Activated naive CD4-positive, alpha-beta T cell treated with anti-CD3 and anti-CD28 coated beads, Interleukin-2, amount 10 ng/mL, durations not matched to agents 7 days and 5 days (primary cell): ENCODE measurements around the gene RAD51B.

Experiments
- CTCF ChIA-PET: fragments of 350-600 bp; sonication (Branson Sonifier 250); formaldehyde crosslinking; loops from one replicate; lab custom pipeline; 2021; ENCODE audit warnings: antibody characterized with exemption; lab: Charles Lee
- DNase-seq: peaks from one replicate; pipeline ENCODE4 v3.0.0-alpha.2; 2020
- H3K27ac Mint-ChIP-seq: one replicate; pipeline ENCODE4 v1.8.0; 2021; ENCODE audit warnings: mild to moderate bottlenecking, moderate library complexity, mixed read lengths
- H3K27me3 Mint-ChIP-seq: one replicate; pipeline ENCODE4 v1.8.0; 2021; ENCODE audit warnings: mild to moderate bottlenecking, mixed read lengths
- H3K36me3 Mint-ChIP-seq: one replicate; pipeline ENCODE4 v1.8.0; 2021; ENCODE audit warnings: mixed read lengths
- H3K4me1 Mint-ChIP-seq: one replicate; pipeline ENCODE4 v1.8.0; 2021; ENCODE audit warnings: mixed read lengths
- H3K4me3 Mint-ChIP-seq: one replicate; pipeline ENCODE4 v1.8.0; 2021; ENCODE audit warnings: mild to moderate bottlenecking, moderate library complexity, mixed read lengths
- H3K9me3 Mint-ChIP-seq: one replicate; pipeline ENCODE4 v1.8.0; 2021; ENCODE audit warnings: mixed read lengths

RAD51B gene

DNA sequence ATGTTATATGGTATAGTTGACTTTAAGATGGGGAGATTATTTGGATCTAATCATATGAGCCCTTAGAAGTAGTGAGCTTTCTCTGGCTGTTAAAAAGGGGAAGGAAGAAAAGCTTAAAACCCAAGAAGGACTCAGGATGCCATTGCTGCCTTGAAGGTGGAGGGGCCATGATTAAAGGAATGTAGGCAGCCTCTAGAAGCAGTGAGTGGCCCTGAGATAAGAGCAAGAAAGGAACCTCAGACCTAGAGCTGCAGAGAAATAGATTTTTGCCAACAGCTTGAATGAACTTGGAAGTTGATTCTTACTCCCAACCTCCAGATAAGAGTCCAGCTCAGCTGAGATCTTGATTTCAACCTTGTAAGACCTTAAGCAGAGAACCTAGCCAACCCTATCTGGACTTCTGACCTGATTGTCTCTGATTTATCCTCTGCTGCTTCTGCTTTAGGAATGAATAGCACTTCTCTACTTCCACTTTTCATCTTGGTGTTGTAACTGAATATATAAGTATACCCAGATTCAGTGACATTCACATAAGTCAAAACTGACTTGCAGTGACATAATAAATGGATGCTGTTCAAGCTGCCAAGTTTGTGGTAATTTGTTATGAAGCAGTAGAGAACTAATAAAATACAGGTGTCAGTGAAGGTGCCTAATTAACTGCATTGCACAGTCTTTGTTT, 33.5 kb downstream of the RAD51B start:
- CTCF ChIA-PET = interaction anchor here (0.7 kb wide), 2 partner anchors 186 to 523 kb away, joined by 3 read pairs; no protein-coding TSS in a partner anchor
- Mint-ChIP-seq H3K4me3 (no peak overlapping the region), H3K4me1 (no peaks in the 10 kb centered on the region), H3K27me3 (no peaks in the 10 kb centered on the region), H3K36me3 (peaks cover 4% of the 10 kb centered on the region), H3K9me3 (peaks cover 4% of the 10 kb centered on the region), H3K27ac (no peak overlapping the region)
- no peak for DNase-seq

DNA sequence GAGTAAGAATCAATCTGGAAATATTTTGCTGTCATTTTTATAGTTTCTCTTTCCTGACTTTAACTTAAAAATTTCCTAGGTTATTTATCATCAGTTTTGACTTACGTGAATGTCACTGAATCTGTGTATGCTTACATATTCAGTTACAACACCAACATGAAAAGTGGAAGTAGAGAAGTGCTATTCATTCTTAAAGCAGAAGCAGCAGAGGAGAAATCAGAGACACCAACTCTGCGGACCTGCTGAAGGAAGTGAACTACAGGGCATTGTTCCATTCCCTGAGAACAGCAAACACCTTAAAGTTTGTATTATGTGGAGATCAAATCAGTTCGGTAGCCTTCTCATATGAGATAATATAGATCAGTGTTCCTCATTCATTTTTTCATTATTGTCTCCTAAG, 34.1 kb downstream of the RAD51B start:
- CTCF ChIA-PET = no interaction called here
- no peak overlapping the region for H3K4me3 Mint-ChIP-seq
- H3K36me3 Mint-ChIP-seq = peaks cover 4% of the 10 kb centered on the region
- H3K4me1 Mint-ChIP-seq = no peaks in the 10 kb centered on the region
- DNase-seq = no peak
- H3K27ac Mint-ChIP-seq = no peak overlapping the region
- no peaks in the 10 kb centered on the region for H3K27me3 Mint-ChIP-seq
- no peaks in the 10 kb centered on the region for H3K9me3 Mint-ChIP-seq

DNA sequence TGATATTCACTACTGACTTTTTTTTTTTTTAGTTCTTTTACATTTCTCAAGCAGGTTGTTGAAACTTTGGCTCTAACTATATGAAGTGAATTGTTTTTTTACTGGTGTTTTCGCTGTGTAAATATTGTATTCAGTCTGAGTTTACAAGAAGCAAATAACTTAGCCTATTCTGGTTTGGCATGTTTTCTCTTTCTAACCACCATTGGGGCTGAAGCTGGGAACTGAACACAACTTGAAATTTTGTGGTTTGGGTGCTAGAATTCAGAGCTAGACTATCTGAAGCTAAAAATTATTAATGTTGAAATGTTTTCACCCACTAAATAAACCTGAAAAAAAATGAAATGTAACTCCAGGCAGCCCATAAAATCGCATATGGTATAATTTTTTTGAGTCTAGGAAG, 37.2 kb downstream of the RAD51B start:
- DNase-seq = no peak
- no peak overlapping the region for H3K27ac Mint-ChIP-seq
- H3K4me1 Mint-ChIP-seq = no peaks in the 10 kb centered on the region

DNA sequence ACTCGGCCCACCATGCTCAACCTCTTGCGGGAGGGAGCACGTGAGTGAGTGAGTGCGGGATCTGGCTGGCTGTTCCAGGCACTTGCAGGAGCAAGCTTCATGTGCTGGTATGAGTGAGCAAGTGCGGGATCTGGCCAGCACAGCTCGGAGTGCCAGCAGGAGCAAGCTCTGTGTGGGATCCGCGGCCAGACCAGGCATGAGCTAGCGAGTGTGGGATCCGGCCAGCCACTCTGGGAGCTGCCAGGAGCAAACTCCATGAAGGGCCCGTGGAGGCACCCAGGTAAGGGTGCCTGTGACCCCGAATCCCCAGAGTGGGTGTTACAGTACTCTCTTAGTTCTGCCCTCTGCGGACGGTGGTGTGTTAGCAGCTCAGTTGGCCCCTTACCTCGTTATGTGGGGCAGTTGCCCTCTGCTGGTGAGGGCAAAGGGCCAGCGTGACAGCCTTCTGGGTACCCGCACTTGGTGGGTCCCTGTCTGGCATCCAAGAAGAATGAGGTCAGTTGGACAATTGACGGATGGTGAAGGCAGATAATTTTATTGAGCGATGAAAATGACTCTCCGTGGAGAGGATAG, 38.3 kb downstream of the RAD51B start:
- no peak for DNase-seq
- no peaks in the 10 kb centered on the region for H3K36me3 Mint-ChIP-seq
- no peaks in the 10 kb centered on the region for H3K27me3 Mint-ChIP-seq
- H3K4me1 Mint-ChIP-seq = no peaks in the 10 kb centered on the region
- H3K9me3 Mint-ChIP-seq = no peaks in the 10 kb centered on the region
- H3K27ac Mint-ChIP-seq = no peak overlapping the region
- H3K4me3 Mint-ChIP-seq = no peak overlapping the region
- CTCF ChIA-PET = no interaction called here

More for the DNA sequence above, 37.2 kb downstream of the RAD51B start:
- no peaks in the 10 kb centered on the region for H3K36me3 Mint-ChIP-seq
- no peak overlapping the region for H3K4me3 Mint-ChIP-seq
- no peaks in the 10 kb centered on the region for H3K27me3 Mint-ChIP-seq
- no peaks in the 10 kb centered on the region for H3K9me3 Mint-ChIP-seq
- CTCF ChIA-PET = no interaction called here

- H3K36me3 Mint-ChIP-seq = no peaks in the 10 kb centered on the region
- H3K9me3 Mint-ChIP-seq = no peaks in the 10 kb centered on the region
- no peaks in the 10 kb centered on the region for H3K4me1 Mint-ChIP-seq
- no peaks in the 10 kb centered on the region for H3K27me3 Mint-ChIP-seq
- CTCF ChIA-PET = no interaction called here
- H3K4me3 Mint-ChIP-seq = no peak overlapping the region
- DNase-seq = no peak
- no peak overlapping the region for H3K27ac Mint-ChIP-seq
These were observed 39.7 kb downstream of the RAD51B start for GRCh38 chr14:67859169-67859749.

DNA sequence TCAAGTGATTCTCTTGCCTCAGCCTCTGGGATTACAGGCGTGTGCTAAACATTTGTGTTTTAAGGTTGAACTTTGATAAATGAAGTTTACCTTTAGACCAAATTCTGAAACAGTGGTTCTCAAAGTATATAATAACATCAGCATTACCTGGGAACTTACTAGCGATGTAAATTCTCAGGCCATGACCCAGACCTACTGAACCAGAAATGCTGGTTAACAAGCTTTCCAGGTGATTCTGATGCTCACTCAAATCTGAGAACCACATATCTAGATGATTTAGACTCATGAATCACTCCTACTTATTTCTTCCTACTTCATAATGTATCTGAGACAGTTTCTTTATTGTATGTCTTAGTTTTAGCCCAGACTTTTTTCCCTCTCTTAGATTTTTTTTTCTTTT, 43.6 kb downstream of the RAD51B start:
- no peaks in the 10 kb centered on the region for H3K27me3 Mint-ChIP-seq
- no peak for DNase-seq
- H3K27ac Mint-ChIP-seq = no peak overlapping the region
- H3K4me1 Mint-ChIP-seq = no peaks in the 10 kb centered on the region
- peaks cover 2% of the 10 kb centered on the region for H3K9me3 Mint-ChIP-seq
- H3K36me3 Mint-ChIP-seq = peaks cover 14% of the 10 kb centered on the region
- no peak overlapping the region for H3K4me3 Mint-ChIP-seq
- CTCF ChIA-PET = no interaction called here

DNA sequence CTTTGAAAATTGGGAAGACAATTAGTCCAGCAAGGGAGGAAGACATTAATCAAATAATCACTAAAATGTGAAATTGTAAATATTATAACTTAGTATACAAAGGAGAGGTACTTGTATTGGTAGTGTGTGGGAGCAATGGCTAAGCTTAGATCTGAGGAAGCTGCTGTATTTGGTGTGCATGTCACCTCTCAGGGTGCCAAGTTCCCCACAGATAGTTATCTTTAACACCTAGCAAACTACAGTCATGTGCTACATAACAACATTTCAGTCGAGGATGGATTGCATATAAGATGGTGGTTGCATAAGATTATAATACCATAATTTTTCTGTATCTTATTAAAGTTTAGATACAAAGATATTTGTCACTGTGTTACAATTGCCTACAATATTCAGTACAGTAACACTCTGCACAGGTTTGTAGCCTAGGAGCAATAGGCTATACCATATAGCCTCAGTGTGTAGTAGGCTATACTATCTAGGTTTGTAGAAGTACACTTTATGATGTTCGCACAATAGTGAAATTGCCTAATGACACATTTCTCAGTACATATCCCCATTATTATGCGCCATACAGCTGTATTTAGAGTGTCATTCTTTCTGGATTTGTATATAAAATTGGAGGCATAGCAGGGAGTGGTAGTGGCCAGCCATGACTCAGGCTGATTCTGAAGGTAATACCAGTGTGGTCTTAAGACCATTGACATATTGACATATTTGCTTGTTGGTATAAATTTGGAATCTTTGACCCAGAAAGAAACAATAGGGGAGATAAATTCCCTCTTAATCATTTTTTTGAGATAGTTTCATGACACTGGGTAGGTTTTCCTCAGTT, 55.8 kb downstream of the RAD51B start:
- CTCF ChIA-PET = no interaction called here
- no peak for DNase-seq
- H3K27ac Mint-ChIP-seq = no peak overlapping the region

GRCh38 chr14:67879026-67879425, 59.4 kb downstream of the RAD51B start:
- H3K27ac Mint-ChIP-seq = no peak overlapping the region
- H3K36me3 Mint-ChIP-seq = no peaks in the 10 kb centered on the region
- H3K4me3 Mint-ChIP-seq = no peak overlapping the region
- CTCF ChIA-PET = no interaction called here
- H3K27me3 Mint-ChIP-seq = no peaks in the 10 kb centered on the region
- DNase-seq = no peak
- peaks cover 10% of the 10 kb centered on the region for H3K4me1 Mint-ChIP-seq
- H3K9me3 Mint-ChIP-seq = no peaks in the 10 kb centered on the region

More for the DNA sequence above, 55.8 kb downstream of the RAD51B start:
- no peaks in the 10 kb centered on the region for H3K4me1 Mint-ChIP-seq
- no peaks in the 10 kb centered on the region for H3K9me3 Mint-ChIP-seq
- H3K36me3 Mint-ChIP-seq = no peaks in the 10 kb centered on the region
- no peak overlapping the region for H3K4me3 Mint-ChIP-seq
- H3K27me3 Mint-ChIP-seq = no peaks in the 10 kb centered on the region

DNA sequence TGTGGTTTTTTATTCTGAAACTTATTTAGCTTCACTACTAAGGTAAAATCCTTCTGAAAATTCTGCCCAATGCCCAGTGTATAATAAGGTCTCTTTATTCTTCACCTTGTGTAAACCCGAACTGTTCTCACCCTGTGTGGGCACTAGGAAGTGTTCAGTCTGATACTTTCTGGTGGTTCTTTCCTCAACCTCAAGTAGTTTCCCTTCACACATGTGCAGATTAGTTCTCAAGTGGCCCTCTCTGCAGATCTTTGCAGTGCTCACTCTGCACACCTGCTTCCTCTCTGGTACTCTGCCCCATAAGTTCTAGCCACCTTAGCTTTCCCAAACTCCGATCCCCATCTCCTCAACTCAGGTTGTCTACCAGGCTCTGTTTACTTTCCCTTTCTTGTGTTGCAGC, 61.6 kb downstream of the RAD51B start:
- peaks cover 15% of the 10 kb centered on the region for H3K4me1 Mint-ChIP-seq
- CTCF ChIA-PET = interaction anchor here (1.1 kb wide), 1 partner anchor 53 kb away, joined by 3 read pairs; no protein-coding TSS in a partner anchor
- no peaks in the 10 kb centered on the region for H3K9me3 Mint-ChIP-seq
- no peak overlapping the region for H3K4me3 Mint-ChIP-seq
- peak; percentile 22 for DNase-seq
- H3K36me3 Mint-ChIP-seq = no peaks in the 10 kb centered on the region
- peak overlapping the region; percentile 4 for H3K27ac Mint-ChIP-seq
- H3K27me3 Mint-ChIP-seq = no peaks in the 10 kb centered on the region

DNA sequence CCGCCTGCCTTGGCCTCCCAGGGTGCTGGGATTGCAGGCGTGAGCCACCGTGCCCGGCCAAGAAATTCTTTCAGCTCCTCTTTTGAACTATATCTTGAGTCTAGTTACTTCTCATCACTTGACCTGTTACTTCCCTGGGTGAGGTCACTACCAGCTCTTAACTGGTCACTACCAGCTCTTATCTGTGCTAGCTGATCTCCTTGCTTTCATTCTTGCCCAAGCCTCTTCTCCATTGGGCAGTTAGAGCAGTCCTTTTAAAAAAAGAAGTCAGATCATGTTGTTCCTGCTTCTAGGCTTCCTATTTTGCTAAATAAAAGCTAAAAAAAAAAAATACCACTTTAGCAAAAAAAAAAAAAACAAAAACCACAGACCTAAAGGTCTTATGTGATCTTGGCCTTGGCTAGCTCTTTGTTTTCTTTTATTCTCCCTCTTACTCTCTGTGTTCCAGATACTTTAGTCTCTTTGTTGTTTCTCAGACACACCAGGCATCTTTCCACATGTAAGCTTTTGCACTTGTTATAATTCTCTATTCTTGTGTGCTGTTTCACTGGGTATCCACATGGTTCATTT, 63.5 kb downstream of the RAD51B start:
- Mint-ChIP-seq H3K36me3 (peaks cover 2% of the 10 kb centered on the region), H3K9me3 (no peaks in the 10 kb centered on the region), H3K27ac (no peak overlapping the region), H3K4me3 (no peak overlapping the region), H3K27me3 (no peaks in the 10 kb centered on the region), H3K4me1 (peaks cover 15% of the 10 kb centered on the region)
- no peak for DNase-seq
- CTCF ChIA-PET = interaction anchor here (0.6 to 1.5 kb wide), 8 partner anchors 22 to 987 kb away, joined by 3 to 5 read pairs (median 3); no protein-coding TSS in a partner anchor

- CTCF ChIA-PET = interaction anchor here (0.6 to 1.5 kb wide), 4 partner anchors 50 to 978 kb away, joined by 3 read pairs; no protein-coding TSS in a partner anchor
- no peak overlapping the region for H3K27ac Mint-ChIP-seq
- no peaks in the 10 kb centered on the region for H3K27me3 Mint-ChIP-seq
- no peak overlapping the region for H3K4me3 Mint-ChIP-seq
- H3K36me3 Mint-ChIP-seq = peaks cover 2% of the 10 kb centered on the region
- H3K4me1 Mint-ChIP-seq = peaks cover 15% of the 10 kb centered on the region
- no peaks in the 10 kb centered on the region for H3K9me3 Mint-ChIP-seq
- no peak for DNase-seq
These were observed 64.1 kb downstream of the RAD51B start for GRCh38 chr14:67883717-67884116.

GRCh38 chr14:67886191-67886590, 66.6 kb downstream of the RAD51B start:
- H3K36me3 Mint-ChIP-seq = peaks cover 2% of the 10 kb centered on the region
- peaks cover 13% of the 10 kb centered on the region for H3K4me1 Mint-ChIP-seq
- CTCF ChIA-PET = interaction anchor here (0.6 kb wide), 1 partner anchor 1517 kb away, joined by 3 read pairs; no protein-coding TSS in a partner anchor
- no peak overlapping the region for H3K4me3 Mint-ChIP-seq
- no peak overlapping the region for H3K27ac Mint-ChIP-seq
- H3K27me3 Mint-ChIP-seq = no peaks in the 10 kb centered on the region
- H3K9me3 Mint-ChIP-seq = no peaks in the 10 kb centered on the region
- DNase-seq = no peak

- Mint-ChIP-seq H3K36me3 (peaks cover 2% of the 10 kb centered on the region), H3K4me1 (peaks cover 8% of the 10 kb centered on the region), H3K4me3 (no peak overlapping the region), H3K27me3 (no peaks in the 10 kb centered on the region), H3K9me3 (no peaks in the 10 kb centered on the region), H3K27ac (no peak overlapping the region)
- CTCF ChIA-PET = no interaction called here
- DNase-seq = no peak
These were observed 67.9 kb downstream of the RAD51B start for GRCh38 chr14:67887478-67887877.

DNA sequence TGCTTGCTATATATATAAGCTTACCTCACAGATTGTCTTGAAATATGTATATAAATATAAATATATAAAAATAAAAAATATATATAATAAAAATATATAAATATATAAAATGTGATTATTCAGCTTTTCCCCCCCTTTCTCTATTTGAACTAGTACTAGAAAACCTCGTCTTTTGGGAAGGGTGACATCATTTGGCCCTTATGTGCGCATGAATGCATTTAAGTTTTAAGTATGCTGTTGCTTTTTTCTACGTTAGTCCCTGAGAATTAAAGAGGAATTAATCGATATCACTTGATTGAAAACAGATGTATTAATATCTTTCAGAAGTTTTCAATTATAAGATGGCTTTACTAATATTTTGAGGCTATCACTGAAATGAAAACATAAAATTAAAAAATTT, 69.9 kb downstream of the RAD51B start:
- Mint-ChIP-seq H3K4me1 (peaks cover 3% of the 10 kb centered on the region), H3K9me3 (no peaks in the 10 kb centered on the region), H3K4me3 (no peak overlapping the region), H3K27ac (no peak overlapping the region), H3K36me3 (peaks cover 2% of the 10 kb centered on the region), H3K27me3 (no peaks in the 10 kb centered on the region)
- CTCF ChIA-PET = no interaction called here
- DNase-seq = no peak
